HepG2 (cell line): Measurements from ENCODE around the gene RBBP8NL. TPM values are rescaled to one million over a fixed set of nuclear protein-coding genes. Genes with fewer than 3 reads are reported as not detected.

Experiments used
- BORCS8-MEF2B ChIP-seq: sonication (generic); formaldehyde crosslinking; IDR thresholded peaks from 2 replicates; pipeline ENCODE4 v1.8.0; 2022; ENCODE audit warnings: mild to moderate bottlenecking, missing genetic modification reagents
- CSRNP1 ChIP-seq: sonication (generic); formaldehyde crosslinking; IDR thresholded peaks from 2 replicates; pipeline ENCODE4 v1.8.1; 2023; ENCODE audit warnings: mild to moderate bottlenecking, missing genetic modification reagents
- ESRRA ChIP-seq: sonication (generic); formaldehyde crosslinking; IDR thresholded peaks from 2 replicates; pipeline ENCODE4 v1.5.1; 2020; ENCODE audit warnings: mild to moderate bottlenecking, low read depth, missing genetic modification reagents
- MNT ChIP-seq: fragments of 450-650 bp; IDR thresholded peaks from 2 replicates; pipeline ENCODE4 v1.6.1; 2016
- SIN3A ChIP-seq: IDR thresholded peaks from 2 replicates; pipeline ENCODE4 v1.6.1; 2011; ENCODE audit warnings: low read depth, mild to moderate bottlenecking, control low read depth, low read length, borderline replicate concordance
- ZNF670 ChIP-seq: sonication (generic); formaldehyde crosslinking; IDR thresholded peaks from 2 replicates; pipeline ENCODE4 v1.8.0; 2022; ENCODE audit warnings: mild to moderate bottlenecking, missing genetic modification reagents, borderline replicate concordance
- ZNF776 ChIP-seq: sonication (generic); formaldehyde crosslinking; IDR thresholded peaks from 2 replicates; pipeline ENCODE4 v1.4.0; 2020; ENCODE audit warnings: mild to moderate bottlenecking, missing genetic modification reagents
- polyA plus RNA-seq, 8 experiments: library from polyadenylated mRNA; depleted of rRNA in 3 of 8; stranded (reverse) in 7 of 8; unstranded in 1 of 8; fragments of >200 nt; fragmentation: Illumina TruSeq in 4 of 8; extraction: Trizol in 4 of 8; gene quantifications; 2 replicates each; pipeline versions ENCODE4 v1.2.1 to v1.2.3, GENCODE V29; 2011 to 2016; ENCODE audit warnings: low read depth in 4 of 8, missing spikeins in 1 of 8, mixed read lengths in 1 of 8; ENCODE audit not compliant: insufficient read depth in 1 of 8
- total RNA-seq, 5 experiments: library from RNA; depleted of rRNA; stranded (reverse); fragments of >200 nt; fragmentation: Illumina TruSeq; extraction: Trizol; gene quantifications; 2 replicates each; pipeline ENCODE4 v1.2.3, GENCODE V29; 2016; ENCODE audit warnings: low read depth in 1 of 5
- TF ChIP-seq, protein P1 (sequence below): sonication (generic); formaldehyde crosslinking; IDR thresholded peaks from 2 replicates; pipeline ENCODE4 v1.4.0; 2020; ENCODE audit warnings: mild to moderate bottlenecking, missing genetic modification reagents, borderline replicate concordance
- TF ChIP-seq, protein P2 (sequence below): sonication (generic); formaldehyde crosslinking; IDR thresholded peaks from 2 replicates; pipeline ENCODE4 v1.8.0; 2022; ENCODE audit warnings: mild to moderate bottlenecking, missing genetic modification reagents
- TF ChIP-seq, protein P3 (sequence below): sonication (generic); formaldehyde crosslinking; IDR thresholded peaks from 2 replicates; pipeline ENCODE4 v1.4.0; 2020; ENCODE audit warnings: mild to moderate bottlenecking, missing genetic modification reagents
- TF ChIP-seq, protein P4 (sequence below): sonication (generic); formaldehyde crosslinking; IDR thresholded peaks from 2 replicates; pipeline ENCODE4 v1.4.0; 2020; ENCODE audit warnings: mild to moderate bottlenecking, missing genetic modification reagents

Gene RBBP8NL
- total and polyA plus RNA-seq, 2 of the 13 experiments (the other 11 are each of a cell fraction or from before 2014, with no cell fraction given), result 0.69 to 0.86 TPM

DNA sequence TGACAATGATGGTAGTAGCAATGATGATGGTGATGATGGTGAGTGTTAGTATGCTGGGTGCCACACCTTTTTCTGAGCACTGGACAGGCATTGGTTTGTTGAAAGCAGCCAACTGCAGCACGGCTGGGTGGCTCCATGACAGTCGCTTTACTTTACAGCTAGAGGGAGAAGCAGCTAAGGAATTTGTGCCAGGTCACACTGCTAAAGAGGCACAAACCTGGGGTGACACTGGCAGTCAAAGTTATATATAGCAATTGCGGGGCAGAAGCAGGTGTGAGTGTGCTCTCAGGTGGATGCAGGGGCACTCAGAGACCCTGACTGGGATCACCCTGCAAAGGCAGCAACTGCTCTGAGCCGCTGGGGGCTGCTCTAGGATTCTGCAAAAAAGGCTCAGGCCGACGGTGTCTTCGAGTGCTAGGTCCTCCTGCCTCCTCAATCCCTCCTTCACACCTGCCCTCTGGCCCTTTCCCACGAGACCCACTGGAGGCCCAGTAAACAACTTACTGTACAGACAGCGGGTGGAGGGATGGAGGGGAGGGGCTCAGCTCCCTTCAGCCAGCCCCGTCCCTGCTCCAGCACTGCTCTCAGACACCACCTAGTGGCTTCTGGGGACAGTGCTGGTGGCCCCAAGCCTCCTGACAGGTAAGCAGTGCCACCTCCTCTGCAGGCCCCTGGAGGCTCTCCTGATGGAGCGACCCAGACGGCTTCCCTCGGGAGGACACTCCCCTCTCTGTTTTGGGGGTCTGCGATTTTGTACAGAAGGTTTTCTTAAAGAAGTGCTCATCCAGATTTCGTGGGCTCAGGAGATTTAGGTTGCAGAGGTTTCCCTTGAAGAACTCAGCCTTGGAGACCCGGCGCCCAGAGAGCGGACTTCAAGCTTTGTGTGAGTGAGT is 44.8 kb downstream of the RBBP8NL start (continued):
- TF ChIP-seq, protein P1, sequence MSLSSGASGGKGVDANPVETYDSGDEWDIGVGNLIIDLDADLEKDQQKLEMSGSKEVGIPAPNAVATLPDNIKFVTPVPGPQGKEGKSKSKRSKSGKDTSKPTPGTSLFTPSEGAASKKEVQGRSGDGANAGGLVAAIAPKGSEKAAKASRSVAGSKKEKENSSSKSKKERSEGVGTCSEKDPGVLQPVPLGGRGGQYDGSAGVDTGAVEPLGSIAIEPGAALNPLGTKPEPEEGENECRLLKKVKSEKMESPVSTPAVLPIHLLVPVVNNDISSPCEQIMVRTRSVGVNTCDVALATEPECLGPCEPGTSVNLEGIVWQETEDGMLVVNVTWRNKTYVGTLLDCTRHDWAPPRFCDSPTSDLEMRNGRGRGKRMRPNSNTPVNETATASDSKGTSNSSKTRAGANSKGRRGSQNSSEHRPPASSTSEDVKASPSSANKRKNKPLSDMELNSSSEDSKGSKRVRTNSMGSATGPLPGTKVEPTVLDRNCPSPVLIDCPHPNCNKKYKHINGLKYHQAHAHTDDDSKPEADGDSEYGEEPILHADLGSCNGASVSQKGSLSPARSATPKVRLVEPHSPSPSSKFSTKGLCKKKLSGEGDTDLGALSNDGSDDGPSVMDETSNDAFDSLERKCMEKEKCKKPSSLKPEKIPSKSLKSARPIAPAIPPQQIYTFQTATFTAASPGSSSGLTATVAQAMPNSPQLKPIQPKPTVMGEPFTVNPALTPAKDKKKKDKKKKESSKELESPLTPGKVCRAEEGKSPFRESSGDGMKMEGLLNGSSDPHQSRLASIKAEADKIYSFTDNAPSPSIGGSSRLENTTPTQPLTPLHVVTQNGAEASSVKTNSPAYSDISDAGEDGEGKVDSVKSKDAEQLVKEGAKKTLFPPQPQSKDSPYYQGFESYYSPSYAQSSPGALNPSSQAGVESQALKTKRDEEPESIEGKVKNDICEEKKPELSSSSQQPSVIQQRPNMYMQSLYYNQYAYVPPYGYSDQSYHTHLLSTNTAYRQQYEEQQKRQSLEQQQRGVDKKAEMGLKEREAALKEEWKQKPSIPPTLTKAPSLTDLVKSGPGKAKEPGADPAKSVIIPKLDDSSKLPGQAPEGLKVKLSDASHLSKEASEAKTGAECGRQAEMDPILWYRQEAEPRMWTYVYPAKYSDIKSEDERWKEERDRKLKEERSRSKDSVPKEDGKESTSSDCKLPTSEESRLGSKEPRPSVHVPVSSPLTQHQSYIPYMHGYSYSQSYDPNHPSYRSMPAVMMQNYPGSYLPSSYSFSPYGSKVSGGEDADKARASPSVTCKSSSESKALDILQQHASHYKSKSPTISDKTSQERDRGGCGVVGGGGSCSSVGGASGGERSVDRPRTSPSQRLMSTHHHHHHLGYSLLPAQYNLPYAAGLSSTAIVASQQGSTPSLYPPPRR, result peak; percentile 70; the same call in 1 of the 2 replicates
- TF ChIP-seq, protein P2, sequence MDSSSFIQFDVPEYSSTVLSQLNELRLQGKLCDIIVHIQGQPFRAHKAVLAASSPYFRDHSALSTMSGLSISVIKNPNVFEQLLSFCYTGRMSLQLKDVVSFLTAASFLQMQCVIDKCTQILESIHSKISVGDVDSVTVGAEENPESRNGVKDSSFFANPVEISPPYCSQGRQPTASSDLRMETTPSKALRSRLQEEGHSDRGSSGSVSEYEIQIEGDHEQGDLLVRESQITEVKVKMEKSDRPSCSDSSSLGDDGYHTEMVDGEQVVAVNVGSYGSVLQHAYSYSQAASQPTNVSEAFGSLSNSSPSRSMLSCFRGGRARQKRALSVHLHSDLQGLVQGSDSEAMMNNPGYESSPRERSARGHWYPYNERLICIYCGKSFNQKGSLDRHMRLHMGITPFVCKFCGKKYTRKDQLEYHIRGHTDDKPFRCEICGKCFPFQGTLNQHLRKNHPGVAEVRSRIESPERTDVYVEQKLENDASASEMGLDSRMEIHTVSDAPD (CRISPR knock-in tag), result no peak
- TF ChIP-seq SIN3A, result peak; percentile 36; the same call in 1 of the 2 replicates
- TF ChIP-seq, protein P3, sequence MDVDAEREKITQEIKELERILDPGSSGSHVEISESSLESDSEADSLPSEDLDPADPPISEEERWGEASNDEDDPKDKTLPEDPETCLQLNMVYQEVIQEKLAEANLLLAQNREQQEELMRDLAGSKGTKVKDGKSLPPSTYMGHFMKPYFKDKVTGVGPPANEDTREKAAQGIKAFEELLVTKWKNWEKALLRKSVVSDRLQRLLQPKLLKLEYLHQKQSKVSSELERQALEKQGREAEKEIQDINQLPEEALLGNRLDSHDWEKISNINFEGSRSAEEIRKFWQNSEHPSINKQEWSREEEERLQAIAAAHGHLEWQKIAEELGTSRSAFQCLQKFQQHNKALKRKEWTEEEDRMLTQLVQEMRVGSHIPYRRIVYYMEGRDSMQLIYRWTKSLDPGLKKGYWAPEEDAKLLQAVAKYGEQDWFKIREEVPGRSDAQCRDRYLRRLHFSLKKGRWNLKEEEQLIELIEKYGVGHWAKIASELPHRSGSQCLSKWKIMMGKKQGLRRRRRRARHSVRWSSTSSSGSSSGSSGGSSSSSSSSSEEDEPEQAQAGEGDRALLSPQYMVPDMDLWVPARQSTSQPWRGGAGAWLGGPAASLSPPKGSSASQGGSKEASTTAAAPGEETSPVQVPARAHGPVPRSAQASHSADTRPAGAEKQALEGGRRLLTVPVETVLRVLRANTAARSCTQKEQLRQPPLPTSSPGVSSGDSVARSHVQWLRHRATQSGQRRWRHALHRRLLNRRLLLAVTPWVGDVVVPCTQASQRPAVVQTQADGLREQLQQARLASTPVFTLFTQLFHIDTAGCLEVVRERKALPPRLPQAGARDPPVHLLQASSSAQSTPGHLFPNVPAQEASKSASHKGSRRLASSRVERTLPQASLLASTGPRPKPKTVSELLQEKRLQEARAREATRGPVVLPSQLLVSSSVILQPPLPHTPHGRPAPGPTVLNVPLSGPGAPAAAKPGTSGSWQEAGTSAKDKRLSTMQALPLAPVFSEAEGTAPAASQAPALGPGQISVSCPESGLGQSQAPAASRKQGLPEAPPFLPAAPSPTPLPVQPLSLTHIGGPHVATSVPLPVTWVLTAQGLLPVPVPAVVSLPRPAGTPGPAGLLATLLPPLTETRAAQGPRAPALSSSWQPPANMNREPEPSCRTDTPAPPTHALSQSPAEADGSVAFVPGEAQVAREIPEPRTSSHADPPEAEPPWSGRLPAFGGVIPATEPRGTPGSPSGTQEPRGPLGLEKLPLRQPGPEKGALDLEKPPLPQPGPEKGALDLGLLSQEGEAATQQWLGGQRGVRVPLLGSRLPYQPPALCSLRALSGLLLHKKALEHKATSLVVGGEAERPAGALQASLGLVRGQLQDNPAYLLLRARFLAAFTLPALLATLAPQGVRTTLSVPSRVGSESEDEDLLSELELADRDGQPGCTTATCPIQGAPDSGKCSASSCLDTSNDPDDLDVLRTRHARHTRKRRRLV (CRISPR knock-in tag), result peak; percentile 59; the same call in 1 of the 2 replicates
- no peak for TF ChIP-seq ZNF776 (CRISPR knock-in tag)
- TF ChIP-seq, protein P4, sequence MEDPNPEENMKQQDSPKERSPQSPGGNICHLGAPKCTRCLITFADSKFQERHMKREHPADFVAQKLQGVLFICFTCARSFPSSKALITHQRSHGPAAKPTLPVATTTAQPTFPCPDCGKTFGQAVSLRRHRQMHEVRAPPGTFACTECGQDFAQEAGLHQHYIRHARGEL (CRISPR knock-in tag), result peak; percentile 89; the same call in 1 of the 2 replicates
- TF ChIP-seq MNT, result no peak
- TF ChIP-seq ZNF670 (CRISPR knock-in tag), result no peak
- TF ChIP-seq ESRRA (CRISPR knock-in tag), result peak; percentile 47; the same call in 1 of the 2 replicates
- peak; percentile 72; the same call in 1 of the 2 replicates for TF ChIP-seq BORCS8-MEF2B (CRISPR knock-in tag)
- no peak for TF ChIP-seq CSRNP1
